Hepatocyte (in vitro differentiated cells): ENCODE measurements around the gene TAX1BP3. TPM values are rescaled to one million over a fixed set of nuclear protein-coding genes. Genes with fewer than 3 reads are reported as not detected.

ENCODE experiments used
- DNase-seq: peaks from one replicate; pipeline ENCODE4 v3.0.0-alpha.2; 2016; ENCODE audit warnings: low spot score
- H2AFZ ChIP-seq: fragments of 200-600 bp; sonication (generic); 2 replicates; pipeline ENCODE4 v1.6.0; 2016; ENCODE audit warnings: antibody characterized with exemption, mild to moderate bottlenecking
- H3K27ac ChIP-seq: fragments of 200-600 bp; sonication (generic); 2 replicates; pipeline ENCODE4 v1.5.1; 2016; ENCODE audit warnings: mild to moderate bottlenecking
- H3K27me3 ChIP-seq: fragments of 200-600 bp; sonication (generic); 2 replicates; pipeline ENCODE4 v1.6.1; 2016
- H3K36me3 ChIP-seq: fragments of 200-600 bp; sonication (generic); replicated peaks from 2 replicates; pipeline ENCODE4 v1.5.1; 2016; ENCODE audit warnings: low read depth; ENCODE audit not compliant: insufficient read depth
- H3K4me1 ChIP-seq: fragments of 200-600 bp; sonication (generic); 2 replicates; pipeline ENCODE4 v1.5.1; 2016; ENCODE audit warnings: mild to moderate bottlenecking, moderate library complexity; ENCODE audit not compliant: insufficient read depth
- H3K4me2 ChIP-seq: fragments of 200-600 bp; sonication (generic); 2 replicates; pipeline ENCODE4 v1.6.0; 2016
- H3K4me3 ChIP-seq: fragments of 200-600 bp; sonication (generic); 2 replicates; pipeline ENCODE4 v1.5.1; 2016; ENCODE audit warnings: mild to moderate bottlenecking
- H3K79me2 ChIP-seq: fragments of 200-600 bp; sonication (generic); 2 replicates; pipeline ENCODE4 v1.6.0; 2017; ENCODE audit warnings: mild to moderate bottlenecking
- H3K9me2 ChIP-seq: fragments of 200-600 bp; sonication (generic); replicated peaks from 2 replicates; pipeline ENCODE4 v1.6.0; 2017; ENCODE audit warnings: mild to moderate bottlenecking; ENCODE audit not compliant: insufficient read depth
- H3K9me3 ChIP-seq: fragments of 200-600 bp; sonication (generic); 2 replicates; pipeline ENCODE4 v1.5.1; 2016; ENCODE audit warnings: low read depth, mild to moderate bottlenecking
- H4K20me1 ChIP-seq: fragments of 200-600 bp; sonication (generic); 2 replicates; pipeline ENCODE4 v1.6.0; 2016; ENCODE audit warnings: mild to moderate bottlenecking; ENCODE audit not compliant: insufficient read depth, poor library complexity, severe bottlenecking
- EZH2 ChIP-seq: fragments of 200-600 bp; sonication (generic); IDR thresholded peaks from 2 replicates; pipeline ENCODE4 v1.6.1; 2016; ENCODE audit warnings: antibody characterized with exemption, mild to moderate bottlenecking, borderline replicate concordance
- EZH2phosphoT487 ChIP-seq: fragments of 200-600 bp; sonication (generic); IDR thresholded peaks from one replicate; pipeline ENCODE4 v1.6.1; 2018; ENCODE audit warnings: antibody characterized with exemption, mild to moderate bottlenecking, low read depth, moderate library complexity; ENCODE audit not compliant: unreplicated experiment, severe bottlenecking
- WGBS: methylation state at CpG from one replicate; pipeline ENCODE4 v1.1.6; 2016; ENCODE audit warnings: low lambda C conversion rate; ENCODE audit errors: missing lambda C conversion rate; 5-methylcytosine and 5-hydroxymethylcytosine counted together
- polyA plus RNA-seq: library from polyadenylated mRNA; unstranded; fragments of >200 nt; fragmentation: Nextera tagmentation; extraction: Ambion mirVana; gene quantifications from 2 replicates; pipeline ENCODE4 v1.2.1, GENCODE V29; 2016
- total RNA-seq: library from RNA; depleted of rRNA; stranded (reverse); fragments of >200 nt; gene quantifications from 2 replicates; pipeline ENCODE4 v1.2.3, GENCODE V29; 2014
- TF ChIP-seq, protein P1 (sequence below): fragments of 200-600 bp; sonication (generic); IDR thresholded peaks from 2 replicates; pipeline ENCODE4 v1.5.1; 2016; ENCODE audit warnings: antibody characterized with exemption, mild to moderate bottlenecking; ENCODE audit not compliant: poor library complexity

The TAX1BP3 gene
- total and polyA plus RNA-seq, 2 experiments from 2014 or later: 218 to 357 TPM

DNA sequence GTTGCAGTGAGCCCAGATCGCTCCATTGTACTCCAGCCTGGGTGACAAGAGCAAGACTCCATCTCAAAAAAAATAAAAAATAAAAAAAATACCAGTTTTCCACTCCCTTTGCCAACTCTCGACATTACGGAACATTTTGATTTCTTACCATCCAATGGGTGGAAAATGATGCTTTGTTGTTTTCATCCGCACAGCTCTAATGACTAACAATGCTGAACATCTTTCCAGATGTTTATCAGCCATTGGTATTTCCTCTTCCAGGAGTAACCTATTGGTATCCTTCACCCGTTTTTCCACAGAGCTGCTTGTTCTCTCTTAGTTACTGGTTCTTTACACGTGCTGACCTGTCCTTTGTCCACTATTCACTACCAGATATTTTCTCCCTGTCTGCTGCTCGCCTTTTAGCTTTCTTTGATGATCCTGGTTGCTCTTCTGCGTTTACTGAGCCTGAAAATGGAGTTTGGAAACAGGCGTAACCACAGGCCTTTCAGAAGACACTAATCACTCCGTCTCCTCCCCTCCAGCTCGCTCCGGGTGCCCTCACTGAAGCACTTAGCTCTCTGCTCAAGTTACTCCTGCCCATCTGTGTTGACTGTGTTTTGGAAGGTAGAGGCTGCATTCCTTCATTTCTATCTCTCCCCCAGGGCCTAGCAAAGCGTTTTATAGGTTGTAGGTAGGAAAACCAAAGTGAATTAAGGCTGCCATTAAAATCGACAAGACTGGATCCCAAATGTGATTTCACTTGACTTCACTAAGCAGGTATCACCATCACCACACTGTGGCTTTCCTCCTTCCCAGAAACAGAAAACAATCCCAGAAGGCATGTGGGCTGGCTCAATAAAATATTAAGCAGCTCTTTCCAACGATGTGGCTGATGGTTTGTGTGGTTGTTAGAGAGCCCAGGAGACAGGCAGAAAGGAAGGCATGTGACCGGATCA, 41.3 kb downstream of the TAX1BP3 start:
- H3K4me1 ChIP-seq: no peaks in the 10 kb centered on the region
- no peak for DNase-seq
- H3K27ac ChIP-seq: peak overlapping the region; percentile 40
- peaks cover 4% of the 10 kb centered on the region for H4K20me1 ChIP-seq
- H3K27me3 ChIP-seq: no peaks in the 10 kb centered on the region
- H3K9me3 ChIP-seq: no peaks in the 10 kb centered on the region
- no peak overlapping the region for H2AFZ ChIP-seq
- no peaks in the 10 kb centered on the region for H3K36me3 ChIP-seq
- H3K9me2 ChIP-seq: no peaks in the 10 kb centered on the region
- 68% methylated on average over 16 of the region's 16 CpGs for WGBS
- H3K4me3 ChIP-seq: no peak overlapping the region
- TF ChIP-seq EZH2phosphoT487 (no peak), EZH2 (no peak)
- TF ChIP-seq, protein P1, sequence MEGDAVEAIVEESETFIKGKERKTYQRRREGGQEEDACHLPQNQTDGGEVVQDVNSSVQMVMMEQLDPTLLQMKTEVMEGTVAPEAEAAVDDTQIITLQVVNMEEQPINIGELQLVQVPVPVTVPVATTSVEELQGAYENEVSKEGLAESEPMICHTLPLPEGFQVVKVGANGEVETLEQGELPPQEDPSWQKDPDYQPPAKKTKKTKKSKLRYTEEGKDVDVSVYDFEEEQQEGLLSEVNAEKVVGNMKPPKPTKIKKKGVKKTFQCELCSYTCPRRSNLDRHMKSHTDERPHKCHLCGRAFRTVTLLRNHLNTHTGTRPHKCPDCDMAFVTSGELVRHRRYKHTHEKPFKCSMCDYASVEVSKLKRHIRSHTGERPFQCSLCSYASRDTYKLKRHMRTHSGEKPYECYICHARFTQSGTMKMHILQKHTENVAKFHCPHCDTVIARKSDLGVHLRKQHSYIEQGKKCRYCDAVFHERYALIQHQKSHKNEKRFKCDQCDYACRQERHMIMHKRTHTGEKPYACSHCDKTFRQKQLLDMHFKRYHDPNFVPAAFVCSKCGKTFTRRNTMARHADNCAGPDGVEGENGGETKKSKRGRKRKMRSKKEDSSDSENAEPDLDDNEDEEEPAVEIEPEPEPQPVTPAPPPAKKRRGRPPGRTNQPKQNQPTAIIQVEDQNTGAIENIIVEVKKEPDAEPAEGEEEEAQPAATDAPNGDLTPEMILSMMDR: no peak
- H3K4me2 ChIP-seq: no peak overlapping the region
- H3K79me2 ChIP-seq: peaks cover 10% of the 10 kb centered on the region

DNA sequence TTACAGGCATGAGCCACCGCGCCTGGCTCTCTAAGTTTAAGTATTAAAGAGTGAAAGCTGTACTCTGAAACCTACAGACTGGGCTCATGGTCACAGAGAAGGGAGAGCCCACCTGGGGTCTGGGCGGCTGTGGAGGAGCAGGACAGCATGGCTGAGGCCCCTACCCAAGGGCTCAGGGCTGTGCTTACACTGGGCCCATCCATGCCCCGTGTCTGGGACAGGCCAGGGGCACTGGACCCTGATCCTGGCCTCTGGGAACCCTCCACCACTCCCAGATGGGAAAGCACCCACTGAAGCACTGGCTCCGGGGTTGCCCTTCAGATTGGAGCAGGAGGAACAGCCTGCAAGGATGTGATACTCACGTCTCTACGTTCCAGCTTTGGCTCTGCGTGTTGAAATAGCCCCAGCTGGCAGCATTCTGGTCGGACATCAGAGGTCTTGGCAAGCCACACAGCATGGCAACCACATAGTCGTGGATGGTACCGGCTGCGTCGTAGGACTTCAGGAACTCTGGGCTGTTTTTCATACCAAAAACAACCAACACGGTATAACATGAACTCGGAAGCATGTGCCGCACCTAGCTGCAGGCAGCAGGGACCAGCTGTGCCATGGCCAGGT, 45.3 kb downstream of the TAX1BP3 start:
- Histone ChIP-seq H3K9me2 (no peaks in the 10 kb centered on the region), H3K4me2 (no peak overlapping the region), H4K20me1 (no peaks in the 10 kb centered on the region), H3K36me3 (no peaks in the 10 kb centered on the region), H3K9me3 (no peaks in the 10 kb centered on the region), H3K79me2 (no peaks in the 10 kb centered on the region), H3K27me3 (no peaks in the 10 kb centered on the region), H3K27ac (no peak overlapping the region), H3K4me1 (no peaks in the 10 kb centered on the region), H2AFZ (no peak overlapping the region), H3K4me3 (no peak overlapping the region)
- 97% methylated on average over 16 of the region's 16 CpGs for WGBS
- no peak for DNase-seq
- TF ChIP-seq, protein P1: no peak
- no peak for TF ChIP-seq EZH2
- no peak for TF ChIP-seq EZH2phosphoT487

DNA sequence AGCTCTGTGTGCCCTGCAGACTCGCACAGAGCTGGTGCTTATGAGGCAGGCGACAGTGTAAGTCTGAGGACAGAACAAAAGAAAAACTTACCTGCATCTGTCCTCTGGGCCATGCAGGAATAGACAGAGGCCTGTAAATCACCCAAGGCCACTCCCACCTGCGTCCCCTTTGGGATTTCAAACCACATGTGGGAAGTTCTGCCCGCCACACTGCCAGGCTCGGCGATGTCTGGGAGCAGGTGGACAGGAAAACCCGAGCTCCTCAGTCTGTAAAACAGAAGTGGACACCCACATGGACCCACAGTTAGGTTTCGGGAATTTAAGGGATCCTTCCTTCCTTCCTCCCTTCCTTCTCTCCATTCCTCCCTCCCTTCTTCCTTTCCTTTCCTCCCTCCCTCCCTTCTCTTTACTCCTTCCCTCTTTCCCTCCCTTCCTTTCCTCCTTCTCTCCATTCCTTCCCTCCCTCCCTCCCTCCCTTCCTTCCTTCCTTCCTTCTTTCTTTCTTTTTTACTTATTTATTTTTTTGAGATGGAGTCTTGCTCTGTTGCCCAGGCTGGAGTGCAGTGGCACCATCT, 47.1 kb downstream of the TAX1BP3 start:
- no peak overlapping the region for H3K4me2 ChIP-seq
- H3K4me1 ChIP-seq: no peaks in the 10 kb centered on the region
- no peaks in the 10 kb centered on the region for H3K27me3 ChIP-seq
- 98% methylated on average over 7 of the region's 8 CpGs for WGBS
- TF ChIP-seq, protein P1: no peak
- TF ChIP-seq EZH2phosphoT487 (no peak), EZH2 (no peak)
- no peaks in the 10 kb centered on the region for H3K36me3 ChIP-seq
- H3K4me3 ChIP-seq: no peak overlapping the region
- H4K20me1 ChIP-seq: no peaks in the 10 kb centered on the region
- H3K9me2 ChIP-seq: no peaks in the 10 kb centered on the region
- H3K9me3 ChIP-seq: no peaks in the 10 kb centered on the region
- H3K79me2 ChIP-seq: no peaks in the 10 kb centered on the region
- H3K27ac ChIP-seq: no peak overlapping the region
- DNase-seq: no peak
- no peak overlapping the region for H2AFZ ChIP-seq
